HG02852 (cell line): ENCODE results near the gene FANCI.
A peak's percentile ranks its signal among the peaks of the same experiment; 100 is the strongest.

ENCODE experiments used
- ATAC-seq: cut with Tn5 transposase; IDR thresholded peaks from one replicate; pipeline ENCODE4 v1.9.1; 2021; ENCODE audit warnings: mild to moderate bottlenecking, moderate library complexity; ENCODE audit not compliant: unreplicated experiment

The FANCI gene

DNA sequence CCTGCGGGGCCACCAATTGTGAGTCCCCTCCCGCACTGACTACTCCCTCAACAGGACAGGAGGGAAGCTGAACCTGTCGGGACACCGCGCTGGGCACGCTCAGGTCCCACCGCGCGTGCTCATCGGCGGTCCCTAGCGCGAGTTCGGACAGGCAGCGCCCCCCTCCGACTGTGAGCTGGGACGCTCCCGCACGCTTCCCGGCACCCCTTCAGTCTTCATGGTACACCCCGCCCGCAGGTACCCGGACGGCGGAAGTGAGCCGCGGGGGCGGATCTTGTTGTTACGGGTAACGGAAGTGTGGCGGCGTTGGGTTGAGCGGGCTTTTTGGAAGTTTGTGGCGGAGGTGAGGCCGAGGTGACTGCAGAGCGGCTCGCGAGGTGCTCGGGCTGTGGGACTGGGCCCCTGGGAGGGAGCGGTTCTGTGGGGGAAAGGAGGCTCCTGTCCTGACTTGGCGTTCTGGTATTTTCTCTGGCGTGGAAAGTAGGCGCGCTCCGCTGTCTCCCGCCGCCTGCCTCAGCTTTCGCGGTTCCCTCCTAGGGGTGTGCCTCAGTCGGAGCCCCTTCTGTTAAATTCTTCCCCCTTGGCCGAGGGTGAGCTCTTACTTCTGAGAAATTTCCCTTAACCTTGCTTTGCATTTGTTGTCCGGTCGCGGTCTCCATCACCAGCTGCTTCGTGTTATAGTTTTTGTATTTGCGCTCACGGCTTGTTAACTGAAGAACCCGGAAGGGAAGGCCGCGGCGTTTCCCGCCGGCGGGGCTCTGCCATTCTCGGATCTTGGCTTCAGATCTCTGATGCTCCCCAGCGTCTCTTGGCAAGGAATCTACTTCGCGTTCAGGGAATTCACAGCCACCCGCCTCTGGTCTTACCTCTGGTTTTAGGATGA lies at the start of gene FANCI:
Gene FANCI (plus strand): TSS at position 289 of the 883 bp plus-strand sequence. CDS start 3,669 bp downstream, outside the sequence.
- ATAC-seq = peak; percentile 92

DNA sequence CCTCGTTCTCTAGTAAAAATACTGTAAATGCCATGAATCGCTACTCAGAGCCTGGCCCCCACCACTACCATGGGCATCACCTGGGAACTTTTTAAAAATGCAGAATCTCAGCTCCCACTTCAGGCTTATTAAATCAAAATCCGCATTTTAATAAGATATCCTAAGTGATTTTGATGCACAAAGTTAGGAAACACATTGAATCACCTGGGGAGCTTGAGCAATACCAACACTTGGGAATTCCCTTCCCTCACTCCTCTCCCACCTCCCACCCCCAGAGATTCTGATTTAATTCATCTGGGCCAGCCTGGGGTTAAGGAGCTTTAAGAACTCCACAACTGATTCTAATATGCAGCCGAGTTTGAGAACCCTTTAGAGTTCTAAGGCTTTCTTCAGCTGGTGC lies 49.2 kb upstream of the FANCI start:
- ATAC-seq = no peak

DNA sequence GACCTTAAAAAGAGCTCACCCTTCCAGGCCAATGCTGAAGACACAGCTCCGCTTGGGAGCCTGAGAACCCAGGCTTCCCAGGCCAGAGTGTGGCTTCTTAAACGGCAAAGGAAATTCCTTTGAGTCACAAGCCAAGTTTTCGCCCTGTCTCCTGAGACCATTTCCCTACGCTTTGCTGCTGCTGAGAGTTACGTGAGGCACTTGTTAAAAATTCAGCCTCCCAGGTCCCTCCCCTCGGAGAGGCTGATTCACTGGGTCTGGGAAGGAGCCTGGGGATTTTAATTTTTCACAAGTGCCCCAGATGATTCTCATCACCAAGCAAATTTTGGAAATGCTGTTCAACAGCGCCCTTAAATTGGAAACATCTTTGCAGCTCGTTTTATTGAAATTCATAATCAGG lies 47.9 kb upstream of the FANCI start:
- no peak for ATAC-seq

DNA sequence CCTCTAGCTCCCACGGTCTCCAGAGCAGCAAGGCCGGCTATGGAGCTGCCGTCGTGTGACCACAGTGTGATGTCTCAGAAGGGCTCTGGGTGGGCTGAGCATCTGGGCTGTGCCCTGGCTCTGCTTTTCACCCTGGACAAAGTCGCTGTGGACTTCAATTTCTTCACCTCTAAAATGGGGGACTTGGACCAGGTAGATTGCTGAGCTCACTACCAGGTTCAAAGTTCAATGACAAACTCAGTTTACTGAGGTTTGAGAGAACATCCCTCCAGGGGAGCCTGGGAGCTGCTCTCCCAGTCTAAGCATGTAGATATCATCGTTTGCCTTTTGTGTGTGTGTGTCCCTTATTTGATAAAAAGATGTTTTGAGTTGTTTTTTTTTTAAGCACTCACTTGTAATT lies 47.5 kb upstream of the FANCI start:
- ATAC-seq = no peak

DNA sequence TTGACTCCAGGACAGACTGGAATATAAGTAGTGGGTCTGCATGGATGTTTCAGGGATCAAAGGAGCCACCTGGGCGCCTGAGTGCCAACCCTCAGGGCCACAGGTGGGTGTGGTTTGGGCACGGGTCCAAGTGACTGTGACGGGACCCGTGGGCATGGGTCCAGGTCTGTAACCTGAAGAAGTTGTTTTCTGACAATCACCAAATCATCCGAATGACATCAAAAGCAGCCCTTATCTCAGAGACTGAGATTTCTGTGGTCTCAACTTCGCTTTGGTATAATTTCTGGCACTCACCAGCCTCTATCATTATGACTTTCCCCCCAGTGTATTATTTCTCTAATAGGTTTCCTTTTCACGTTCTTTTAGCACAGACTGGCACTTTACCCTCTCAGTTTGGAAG lies 46.8 kb upstream of the FANCI start:
- ATAC-seq = no peak

DNA sequence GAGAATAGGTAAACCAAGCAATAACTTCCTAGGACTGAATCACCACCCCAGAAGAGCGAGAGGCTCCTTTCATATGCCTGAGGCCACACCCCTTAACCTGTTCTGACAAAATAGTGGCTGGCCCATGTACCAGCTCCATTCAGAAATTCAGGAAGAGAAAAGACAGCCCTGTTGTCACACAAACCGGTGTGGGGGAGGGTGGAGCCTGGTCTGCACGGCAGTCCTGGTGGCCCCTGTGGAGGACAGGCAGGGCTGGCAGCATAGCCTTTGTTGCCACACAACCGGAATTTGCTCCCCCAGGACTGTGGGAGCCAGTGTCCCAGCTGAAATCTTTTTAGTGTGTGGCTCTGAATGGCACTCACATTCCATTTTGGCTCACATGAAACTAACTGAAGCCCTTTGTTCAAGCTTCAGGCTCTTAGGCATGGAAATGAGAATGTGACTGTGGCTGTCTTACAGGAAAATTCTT lies 46.2 kb upstream of the FANCI start:
- no peak for ATAC-seq

DNA sequence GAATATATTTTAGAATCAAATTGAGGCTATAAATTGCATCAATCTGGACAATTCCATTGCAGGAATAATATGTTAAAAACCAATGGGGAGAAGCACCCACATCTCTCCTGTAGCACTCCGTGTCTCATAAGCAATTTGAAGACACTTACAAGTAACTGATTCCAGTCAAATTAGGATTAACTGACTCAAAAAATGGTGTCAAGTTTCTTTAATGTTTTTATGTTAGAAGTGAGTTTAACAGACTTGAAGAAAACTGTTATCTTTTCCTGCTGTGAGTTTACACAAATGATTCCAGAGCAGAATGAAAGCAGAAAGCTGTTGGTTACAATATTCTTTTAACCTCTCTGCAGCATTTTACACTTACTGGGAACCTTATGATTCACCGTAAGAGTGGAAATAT lies 45.6 kb upstream of the FANCI start:
- no peak for ATAC-seq

DNA sequence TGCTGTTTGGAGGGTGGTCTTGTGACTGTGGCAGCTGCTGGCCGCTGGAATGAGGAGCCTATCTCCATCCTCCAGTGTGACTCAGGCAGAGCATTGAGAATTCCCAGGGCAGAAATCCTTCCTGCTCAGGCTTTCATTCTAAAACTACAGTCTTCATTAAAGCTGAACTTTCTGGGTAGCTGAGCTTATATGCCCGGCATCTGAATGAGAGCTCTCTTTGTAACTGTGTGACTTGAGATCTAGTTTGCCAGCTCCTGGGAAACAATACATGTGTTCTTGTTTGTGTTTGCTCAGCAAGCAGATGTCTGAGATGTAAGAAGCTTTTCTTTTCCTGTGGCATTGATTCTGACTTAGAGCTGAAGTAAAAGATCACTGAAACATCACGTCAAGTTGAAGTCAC lies 44.8 kb upstream of the FANCI start:
- no peak for ATAC-seq

DNA sequence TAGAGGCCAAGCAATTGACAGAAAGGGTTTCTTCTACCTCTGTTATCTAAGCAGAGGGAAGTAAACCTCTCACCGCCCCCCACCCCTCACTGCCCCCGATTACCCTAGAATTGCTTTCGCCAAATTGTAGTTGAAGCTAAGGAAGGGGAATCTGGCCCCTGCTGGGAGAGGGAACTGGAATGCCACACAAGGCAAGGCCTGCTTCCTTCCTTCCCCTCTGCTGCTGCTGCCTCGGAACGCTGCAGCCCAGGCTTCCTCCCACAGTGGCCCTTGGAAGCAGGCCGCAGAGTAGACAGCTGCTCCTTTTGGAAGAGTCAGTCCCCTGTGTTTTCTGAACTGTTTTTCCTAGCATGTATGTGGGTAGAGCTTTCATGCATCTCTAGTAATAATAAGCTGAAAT lies 44.0 kb upstream of the FANCI start:
- no peak for ATAC-seq

DNA sequence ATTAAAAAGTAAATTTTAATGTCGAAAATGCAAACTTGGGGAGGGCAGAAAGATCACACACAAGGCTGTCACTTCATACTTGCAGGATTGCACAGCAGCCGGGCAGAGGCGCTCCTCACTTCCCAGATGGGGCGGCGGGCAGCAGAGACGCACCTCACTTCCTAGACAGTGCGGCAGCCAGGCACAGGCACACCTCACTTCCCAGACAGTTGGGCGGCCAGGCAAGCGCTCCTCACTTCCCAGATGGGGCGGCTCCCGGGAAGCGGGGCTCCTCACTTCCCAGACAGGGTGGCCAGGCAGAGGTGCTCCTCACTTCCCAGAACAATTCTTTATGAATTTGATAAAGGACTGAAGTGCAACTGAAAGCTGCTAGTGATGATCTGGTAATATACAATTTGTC lies 43.6 kb upstream of the FANCI start:
- no peak for ATAC-seq

DNA sequence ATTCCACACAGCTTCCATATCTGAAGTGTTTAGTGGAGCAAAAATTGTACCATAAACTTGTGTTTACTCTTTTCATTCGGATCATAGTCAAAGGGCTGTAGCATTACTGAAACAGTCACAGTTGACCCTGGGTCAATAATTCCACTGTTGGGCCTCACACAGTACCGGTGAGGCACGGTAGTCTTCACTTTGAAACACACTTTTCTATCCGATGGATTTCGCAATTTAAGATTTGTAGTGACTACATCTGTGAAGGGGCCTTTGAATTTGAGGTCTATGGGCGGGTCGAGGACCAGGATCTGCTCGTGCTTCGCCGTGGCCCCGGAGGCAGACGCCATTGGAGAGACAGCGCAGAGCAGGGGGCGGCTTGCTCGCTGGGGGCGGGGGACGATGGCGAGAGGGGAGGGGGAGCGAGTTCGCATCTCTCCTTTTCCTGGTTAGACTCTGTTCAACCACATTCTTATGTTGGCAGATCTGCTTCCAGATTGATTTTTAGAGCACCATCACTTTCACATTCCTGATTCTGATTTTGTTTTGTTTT lies 42.2 kb upstream of the FANCI start:
- no peak for ATAC-seq

DNA sequence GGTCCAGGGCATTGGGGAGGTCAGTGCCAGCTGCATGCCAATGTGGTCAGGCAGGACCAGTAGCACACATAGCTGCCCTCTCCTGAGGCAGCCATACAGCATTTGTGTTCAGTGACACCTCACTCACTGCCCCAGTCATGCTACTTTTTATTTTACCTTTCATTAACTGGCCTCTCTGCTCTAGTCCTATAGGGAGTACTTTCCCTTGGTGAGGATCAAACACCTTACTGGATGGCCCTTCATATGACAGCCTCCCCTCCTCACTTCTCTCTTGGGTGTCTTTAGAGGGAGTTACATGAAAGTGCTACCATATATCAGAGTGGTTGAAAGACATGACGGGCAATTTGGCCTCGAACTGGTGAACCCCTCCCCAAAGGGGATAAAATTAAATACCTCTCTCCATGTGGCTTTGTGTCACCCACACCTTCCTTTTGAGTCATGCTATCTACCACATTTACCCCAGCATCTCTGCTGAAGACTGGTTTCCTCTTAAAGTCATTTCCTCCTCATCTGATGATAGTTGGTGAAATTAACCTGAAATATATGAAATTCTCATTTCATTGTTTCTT lies 40.0 kb upstream of the FANCI start:
- ATAC-seq = no peak

DNA sequence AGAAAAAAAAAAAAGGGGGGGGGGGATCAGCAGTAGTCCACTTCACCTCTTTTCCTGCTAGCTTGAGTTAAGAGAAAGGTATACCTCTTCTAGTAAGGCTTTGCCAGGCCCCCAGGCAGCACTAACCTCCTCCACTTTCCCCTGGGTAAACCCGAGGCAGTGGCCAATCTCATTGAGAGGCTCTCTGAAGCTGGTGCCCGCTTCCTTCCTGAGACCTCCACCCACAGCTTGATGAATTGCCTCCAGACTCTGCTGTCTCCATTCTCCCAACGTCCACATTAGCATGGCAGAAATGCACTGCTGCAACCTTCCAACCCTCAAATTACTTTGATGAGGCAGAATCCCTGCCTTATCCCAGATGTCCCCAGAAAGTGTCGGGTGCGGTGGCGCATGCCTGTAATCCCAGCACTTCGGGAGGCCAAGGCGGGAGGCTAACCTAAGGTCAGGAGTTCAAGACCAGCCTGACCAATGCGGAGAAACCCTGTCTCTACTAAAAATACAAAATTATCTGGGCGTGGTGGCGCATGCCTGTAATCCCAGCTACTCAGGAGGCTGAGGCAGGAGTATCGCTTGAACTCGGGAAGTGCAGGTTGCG lies 37.7 kb upstream of the FANCI start:
- ATAC-seq = no peak

DNA sequence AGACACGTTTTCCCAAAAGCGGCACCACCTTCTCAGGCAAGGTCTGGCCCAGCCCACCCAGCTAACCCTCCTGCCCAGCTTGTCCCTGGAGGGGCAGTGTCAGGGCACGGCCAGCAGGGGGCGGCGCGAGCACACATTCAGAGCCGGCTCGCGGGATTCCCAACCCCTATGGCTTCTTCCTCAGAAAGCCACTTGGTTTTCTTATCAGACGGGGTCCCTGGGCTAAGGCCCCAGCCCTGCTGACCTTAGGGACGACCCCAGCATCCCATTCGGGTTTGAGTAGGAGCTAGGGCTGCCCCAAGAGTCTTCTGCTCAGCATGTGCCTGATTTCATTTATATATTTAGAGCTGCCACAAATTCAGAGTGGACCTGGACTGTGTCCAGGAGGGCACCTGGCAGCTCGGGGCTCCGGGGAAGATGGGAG lies 36.9 kb upstream of the FANCI start:
- ATAC-seq = peak; percentile 82

DNA sequence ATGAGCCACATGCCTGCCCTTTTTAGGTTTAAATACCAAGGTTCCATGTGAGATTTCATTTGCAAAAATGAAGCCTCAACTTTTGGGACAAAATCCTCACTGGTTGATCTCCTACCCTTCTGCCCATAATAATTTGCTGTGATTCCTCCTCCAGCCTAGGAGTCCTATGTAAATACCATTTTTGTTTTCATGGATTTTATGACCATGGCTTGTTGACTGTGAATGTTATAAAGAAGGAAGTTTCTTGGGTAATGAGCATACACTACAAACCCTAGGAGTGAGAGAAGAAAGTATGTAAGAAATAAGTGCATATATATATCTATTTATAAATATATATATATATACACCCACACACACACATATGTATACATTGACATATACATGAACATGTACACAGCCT lies 35.5 kb upstream of the FANCI start:
- no peak for ATAC-seq

DNA sequence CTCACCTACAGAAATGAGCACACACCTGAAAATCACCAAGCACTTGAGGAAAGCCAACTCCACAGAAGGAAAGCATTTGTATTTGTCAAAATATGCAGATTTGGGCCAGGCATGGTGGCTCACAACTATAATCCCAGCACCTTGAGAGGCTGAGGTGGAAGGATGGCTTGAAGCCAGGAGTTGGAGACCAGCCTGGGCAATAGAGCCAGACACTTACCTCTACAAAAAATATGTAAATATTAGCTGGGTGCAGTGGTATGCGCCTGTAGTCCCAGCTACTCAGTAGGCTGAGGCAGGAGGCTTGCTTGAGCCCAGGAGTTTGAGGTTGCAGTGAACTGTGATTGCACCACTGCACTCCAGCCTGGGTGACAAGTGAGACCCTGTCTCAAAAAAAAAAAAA lies 34.7 kb upstream of the FANCI start:
- no peak for ATAC-seq

DNA sequence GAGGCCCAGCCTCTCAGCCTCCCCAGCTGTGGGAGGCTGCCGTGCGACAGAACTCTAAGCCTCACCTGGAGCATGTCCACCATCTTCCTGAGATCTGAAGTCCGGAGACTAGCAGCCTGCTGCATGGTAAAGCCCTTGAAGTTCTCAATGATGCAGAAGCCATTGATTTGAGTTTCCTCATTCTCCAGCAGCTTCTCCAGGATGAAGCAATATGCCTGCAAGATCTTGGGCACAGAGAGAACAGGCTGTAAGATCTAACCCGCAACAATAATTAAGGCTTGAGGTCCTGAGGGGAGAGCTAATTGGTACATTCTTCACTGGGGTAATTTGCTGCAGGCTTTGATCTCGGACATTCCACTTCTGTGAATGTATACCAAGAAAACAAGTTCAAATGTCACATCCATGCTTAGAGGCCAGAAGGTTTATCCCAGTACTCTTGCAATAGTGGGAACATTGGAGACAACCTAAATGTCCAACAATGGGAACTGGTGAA lies 32.1 kb upstream of the FANCI start:
- ATAC-seq = no peak

DNA sequence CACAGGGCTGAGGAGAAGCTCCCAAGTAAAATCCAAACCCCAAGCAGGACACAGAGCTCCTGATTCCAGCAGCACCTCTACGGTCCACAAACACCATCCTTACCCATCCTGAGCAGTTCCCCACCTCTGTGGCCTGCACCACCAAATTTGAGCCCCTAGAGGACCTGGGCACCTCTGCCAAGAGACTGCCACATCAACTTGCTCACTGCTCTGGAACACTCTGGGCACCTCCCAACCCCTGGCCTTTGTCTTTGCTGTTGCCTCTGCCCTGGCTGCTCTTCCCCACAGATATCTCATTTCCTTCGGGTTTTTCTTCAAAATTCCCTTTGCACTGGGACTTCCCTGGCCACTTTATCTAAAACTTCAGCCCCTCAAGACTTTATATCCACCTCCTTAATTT lies 28.2 kb upstream of the FANCI start:
- no peak for ATAC-seq

DNA sequence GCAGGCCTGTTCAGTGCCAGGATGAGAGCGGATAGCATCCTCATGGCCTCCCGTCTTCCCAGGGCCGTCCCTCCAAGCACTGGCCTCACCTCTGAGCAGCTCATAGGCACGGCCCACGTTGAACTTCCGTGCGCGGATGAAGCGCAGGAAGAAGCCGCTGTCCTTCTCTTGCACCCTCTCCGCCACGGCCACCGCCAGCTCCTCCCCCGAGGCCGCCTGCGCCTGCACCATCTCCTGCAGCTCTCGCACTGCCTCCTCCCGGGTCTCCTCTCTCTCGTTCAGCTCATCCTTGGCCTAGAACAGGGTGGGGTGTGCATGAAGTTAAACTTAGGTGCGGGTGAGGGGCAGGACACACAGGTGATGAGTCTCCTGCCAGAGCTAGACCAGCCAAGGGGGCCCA lies 26.7 kb upstream of the FANCI start:
- ATAC-seq = no peak

DNA sequence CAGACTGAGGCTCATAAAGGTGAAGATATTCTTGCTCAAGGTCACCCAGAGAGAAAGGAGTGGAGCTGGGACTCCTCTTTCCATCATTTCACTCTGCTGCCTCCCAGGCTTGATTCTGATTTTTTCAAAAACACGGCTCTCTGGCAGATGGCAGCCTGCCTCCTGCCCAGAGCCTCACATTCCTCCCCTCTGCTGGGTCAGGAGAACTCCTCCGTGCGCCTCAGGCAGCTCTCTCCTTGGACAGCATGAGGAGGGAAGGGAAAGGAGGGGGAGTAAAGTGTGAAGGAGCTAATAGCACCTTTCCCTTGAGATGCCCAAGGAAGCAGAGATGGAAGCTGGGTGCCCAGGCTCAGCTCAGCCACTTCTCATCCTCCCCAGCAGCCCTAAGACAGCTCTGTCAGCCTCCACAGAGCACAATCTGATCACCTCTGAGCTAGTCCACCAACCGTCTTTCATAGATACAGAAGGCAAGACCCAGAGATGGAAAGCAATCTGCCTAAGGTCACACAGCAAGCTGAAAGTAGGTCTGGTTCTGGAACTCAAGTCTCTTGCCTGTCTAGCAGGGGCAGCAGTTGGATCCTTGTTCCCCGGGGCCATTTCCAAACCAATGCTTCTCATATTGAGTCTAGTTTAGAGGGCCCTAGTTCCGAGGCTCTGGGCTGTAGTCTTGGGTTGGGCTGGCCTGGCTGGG lies 25.9 kb upstream of the FANCI start:
- ATAC-seq = no peak

DNA sequence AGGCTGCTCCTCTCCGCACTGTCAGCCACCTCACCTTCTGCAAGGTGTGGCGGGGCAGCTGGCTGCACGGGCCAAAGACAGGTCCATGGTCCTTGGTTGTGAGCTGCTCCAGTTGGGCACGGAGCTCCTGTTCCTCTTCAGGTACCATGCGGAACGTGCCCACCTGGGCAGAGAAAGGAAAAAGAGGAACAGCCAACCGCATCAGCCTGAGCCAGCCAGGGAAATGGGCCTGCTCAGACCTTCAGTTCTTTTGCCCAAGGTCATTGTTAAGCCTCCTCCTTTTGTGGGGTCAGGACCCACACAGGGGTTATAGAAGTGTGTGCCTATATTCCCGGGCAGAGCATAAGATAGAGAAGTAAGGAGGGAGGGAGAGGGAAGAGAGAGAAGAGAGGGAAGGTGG lies 25.2 kb upstream of the FANCI start:
- no peak for ATAC-seq
